OCI-LY3 (cell line): ENCODE results near the gene TARS2.

Experiments used
- EZH2phosphoT487 ChIP-seq: fragments of 200-600 bp; shearing (Covaris generic); IDR thresholded peaks from 2 replicates; pipeline ENCODE4 v1.6.1; 2018; ENCODE audit warnings: antibody characterized with exemption, mixed run types, low read depth
- TF ChIP-seq, protein P1 (sequence below): fragments of 200-600, 300-600 bp; sonication (generic); IDR thresholded peaks from 2 replicates; pipeline ENCODE4 v1.5.1; 2014; ENCODE audit warnings: antibody characterized with exemption, low read length, low read depth

DNA sequence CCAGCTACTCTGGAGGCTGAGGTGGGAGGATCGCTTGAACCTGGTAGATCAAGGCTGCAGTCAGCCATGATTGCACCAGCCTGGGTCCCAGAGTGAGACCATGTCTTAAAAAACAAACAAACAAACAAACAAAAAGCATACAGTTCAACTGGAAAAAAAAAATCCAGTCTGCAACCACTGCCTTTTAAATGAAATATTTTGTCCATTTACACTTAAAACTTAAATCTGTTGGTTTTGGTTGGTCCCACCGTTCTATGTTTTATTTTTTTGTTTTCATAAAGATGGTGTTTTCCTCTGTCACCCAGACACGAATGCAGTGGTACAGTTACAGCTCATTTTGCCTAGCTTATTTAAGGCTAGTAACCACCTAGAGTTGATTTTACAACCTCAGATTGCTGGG is 38.1 kb downstream of the TARS2 start:
- TF ChIP-seq, protein P1, sequence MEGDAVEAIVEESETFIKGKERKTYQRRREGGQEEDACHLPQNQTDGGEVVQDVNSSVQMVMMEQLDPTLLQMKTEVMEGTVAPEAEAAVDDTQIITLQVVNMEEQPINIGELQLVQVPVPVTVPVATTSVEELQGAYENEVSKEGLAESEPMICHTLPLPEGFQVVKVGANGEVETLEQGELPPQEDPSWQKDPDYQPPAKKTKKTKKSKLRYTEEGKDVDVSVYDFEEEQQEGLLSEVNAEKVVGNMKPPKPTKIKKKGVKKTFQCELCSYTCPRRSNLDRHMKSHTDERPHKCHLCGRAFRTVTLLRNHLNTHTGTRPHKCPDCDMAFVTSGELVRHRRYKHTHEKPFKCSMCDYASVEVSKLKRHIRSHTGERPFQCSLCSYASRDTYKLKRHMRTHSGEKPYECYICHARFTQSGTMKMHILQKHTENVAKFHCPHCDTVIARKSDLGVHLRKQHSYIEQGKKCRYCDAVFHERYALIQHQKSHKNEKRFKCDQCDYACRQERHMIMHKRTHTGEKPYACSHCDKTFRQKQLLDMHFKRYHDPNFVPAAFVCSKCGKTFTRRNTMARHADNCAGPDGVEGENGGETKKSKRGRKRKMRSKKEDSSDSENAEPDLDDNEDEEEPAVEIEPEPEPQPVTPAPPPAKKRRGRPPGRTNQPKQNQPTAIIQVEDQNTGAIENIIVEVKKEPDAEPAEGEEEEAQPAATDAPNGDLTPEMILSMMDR: no peak
- TF ChIP-seq EZH2phosphoT487: no peak
